KMS-11 (cell line): ENCODE results near the gene KCNN2.

Experiments
- H2AFZ ChIP-seq: fragments of 200-600 bp; sonication (generic); 2 replicates; pipeline ENCODE4 v1.6.1; 2016; ENCODE audit warnings: antibody characterized with exemption, mixed run types, low read depth
- H3K27ac ChIP-seq: fragments of 200-600 bp; sonication (generic); 2 replicates; pipeline ENCODE4 v1.6.1; 2016; ENCODE audit warnings: mild to moderate bottlenecking, mixed run types
- H3K27me3 ChIP-seq: fragments of 200-600 bp; sonication (generic); 2 replicates; pipeline ENCODE4 v1.6.1; 2017; ENCODE audit warnings: mild to moderate bottlenecking, low read depth, mixed run types, moderate library complexity; ENCODE audit not compliant: insufficient read depth
- H3K36me3 ChIP-seq: fragments of 200-600 bp; sonication (generic); 2 replicates; pipeline ENCODE4 v1.6.1; 2017; ENCODE audit warnings: mild to moderate bottlenecking, mixed run types; ENCODE audit not compliant: insufficient read depth
- H3K4me1 ChIP-seq: fragments of 200-600 bp; sonication (generic); 2 replicates; pipeline ENCODE4 v1.6.1; 2016; ENCODE audit warnings: mild to moderate bottlenecking, low read depth, mixed run types; ENCODE audit not compliant: poor library complexity, severe bottlenecking
- H3K4me2 ChIP-seq: fragments of 200-600 bp; sonication (generic); 2 replicates; pipeline ENCODE4 v1.7.0; 2016; ENCODE audit warnings: mild to moderate bottlenecking, mixed run types
- H3K4me3 ChIP-seq: fragments of 200-600 bp; sonication (generic); IDR thresholded peaks from 2 replicates; pipeline ENCODE4 v1.6.1; 2017; ENCODE audit warnings: low read depth, low read length, mixed read lengths; ENCODE audit not compliant: insufficient read depth
- H3K79me2 ChIP-seq: fragments of 200-600 bp; sonication (generic); 2 replicates; pipeline ENCODE4 v1.6.1; 2016; ENCODE audit warnings: low read depth, mixed run types; ENCODE audit not compliant: insufficient read depth
- H3K9ac ChIP-seq: fragments of 200-600 bp; sonication (generic); 2 replicates; pipeline ENCODE4 v1.6.1; 2016; ENCODE audit warnings: mild to moderate bottlenecking, mixed run types
- H4K20me1 ChIP-seq: fragments of 200-600 bp; sonication (generic); 2 replicates; pipeline ENCODE4 v1.6.1; 2016; ENCODE audit warnings: mild to moderate bottlenecking, mixed run types; ENCODE audit not compliant: insufficient read depth
- CTCF ChIP-seq: fragments of 200-600 bp; sonication (generic); conservative IDR thresholded peaks from 2 replicates; pipeline ENCODE4 v1.6.1; 2017; ENCODE audit warnings: low read depth, mild to moderate bottlenecking, antibody characterized with exemption, low read length, moderate library complexity, mixed read lengths

KCNN2 gene

GRCh38 chr5:114332493-114332892, 29.4 kb upstream of the KCNN2 start:
- H3K4me3 ChIP-seq, result no peak overlapping the region
- no peak overlapping the region for H2AFZ ChIP-seq
- no peak overlapping the region for H3K9ac ChIP-seq
- H3K27ac ChIP-seq, result no peak overlapping the region
- no peaks in the 10 kb centered on the region for H4K20me1 ChIP-seq
- no peaks in the 10 kb centered on the region for H3K79me2 ChIP-seq
- no peaks in the 10 kb centered on the region for H3K4me1 ChIP-seq
- H3K4me2 ChIP-seq, result no peak overlapping the region
- H3K27me3 ChIP-seq, result no peaks in the 10 kb centered on the region
- no peak for TF ChIP-seq CTCF
- H3K36me3 ChIP-seq, result no peaks in the 10 kb centered on the region

GRCh38 chr5:114332925-114333324, 28.9 kb upstream of the KCNN2 start:
- no peaks in the 10 kb centered on the region for H3K27me3 ChIP-seq

GRCh38 chr5:114335391-114335790, 26.5 kb upstream of the KCNN2 start:
- TF ChIP-seq CTCF, result no peak
- Histone ChIP-seq H3K4me3 (no peak overlapping the region), H3K4me2 (no peak overlapping the region), H3K36me3 (no peaks in the 10 kb centered on the region), H4K20me1 (no peaks in the 10 kb centered on the region), H2AFZ (no peak overlapping the region), H3K4me1 (no peaks in the 10 kb centered on the region), H3K27me3 (no peaks in the 10 kb centered on the region), H3K27ac (no peak overlapping the region), H3K79me2 (no peaks in the 10 kb centered on the region), H3K9ac (no peak overlapping the region)

More at GRCh38 chr5:114332925-114333324, 28.9 kb upstream of the KCNN2 start:
- H3K36me3 ChIP-seq, result no peaks in the 10 kb centered on the region
- H3K4me3 ChIP-seq, result no peak overlapping the region
- no peak overlapping the region for H3K27ac ChIP-seq
- TF ChIP-seq CTCF, result no peak
- no peaks in the 10 kb centered on the region for H3K79me2 ChIP-seq
- no peak overlapping the region for H2AFZ ChIP-seq
- H3K9ac ChIP-seq, result no peak overlapping the region
- no peaks in the 10 kb centered on the region for H4K20me1 ChIP-seq
- no peaks in the 10 kb centered on the region for H3K4me1 ChIP-seq
- H3K4me2 ChIP-seq, result no peak overlapping the region

- no peak for TF ChIP-seq CTCF
- Histone ChIP-seq H3K36me3 (no peaks in the 10 kb centered on the region), H2AFZ (no peak overlapping the region), H3K79me2 (no peaks in the 10 kb centered on the region), H3K27me3 (no peaks in the 10 kb centered on the region), H3K4me1 (no peaks in the 10 kb centered on the region), H4K20me1 (no peaks in the 10 kb centered on the region), H3K9ac (no peak overlapping the region), H3K27ac (no peak overlapping the region), H3K4me3 (no peak overlapping the region), H3K4me2 (no peak overlapping the region)
Measured at GRCh38 chr5:114339108-114339507, 22.8 kb upstream of the KCNN2 start.

GRCh38 chr5:114346181-114346580, 15.7 kb upstream of the KCNN2 start:
- Histone ChIP-seq H2AFZ (no peak overlapping the region), H3K9ac (no peak overlapping the region), H4K20me1 (no peaks in the 10 kb centered on the region), H3K27ac (no peak overlapping the region), H3K4me1 (no peaks in the 10 kb centered on the region), H3K36me3 (no peaks in the 10 kb centered on the region), H3K27me3 (no peaks in the 10 kb centered on the region), H3K79me2 (no peaks in the 10 kb centered on the region), H3K4me3 (no peak overlapping the region), H3K4me2 (no peak overlapping the region)
- no peak for TF ChIP-seq CTCF
